Measurements from ENCODE around the gene HSPB7.
"Not testable (repeated sequence)": the region's sequence is repeated elsewhere in the genome, so short reads cannot be mapped to it uniquely, and the experiment has no call there.

The HSPB7 gene

GRCh38 chr1:16005597-16005996 is 12.2 kb downstream of the HSPB7 start:
- DNase-seq, result no peak

DNA sequence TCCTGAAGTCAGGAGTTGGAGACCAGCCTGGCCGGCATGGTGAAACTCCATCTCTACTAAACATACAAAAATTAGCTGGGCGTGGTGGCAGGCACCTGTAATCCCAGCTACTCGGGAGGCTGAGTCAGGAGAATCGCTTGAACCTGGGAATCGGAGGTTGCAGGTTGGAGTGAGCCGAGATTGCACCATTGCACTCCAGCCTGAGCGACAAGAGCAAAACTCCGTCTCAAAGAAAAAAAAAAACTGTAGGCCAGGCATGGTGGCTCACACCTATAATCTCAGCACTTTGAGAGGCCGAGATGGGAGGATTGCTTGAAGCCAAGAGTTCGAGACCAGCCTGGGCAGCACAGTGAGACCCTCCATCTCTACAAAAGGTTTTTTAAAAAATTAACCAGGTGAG is 16.6 kb downstream of the HSPB7 start:
- DNase-seq, result not testable (repeated sequence)

DNA sequence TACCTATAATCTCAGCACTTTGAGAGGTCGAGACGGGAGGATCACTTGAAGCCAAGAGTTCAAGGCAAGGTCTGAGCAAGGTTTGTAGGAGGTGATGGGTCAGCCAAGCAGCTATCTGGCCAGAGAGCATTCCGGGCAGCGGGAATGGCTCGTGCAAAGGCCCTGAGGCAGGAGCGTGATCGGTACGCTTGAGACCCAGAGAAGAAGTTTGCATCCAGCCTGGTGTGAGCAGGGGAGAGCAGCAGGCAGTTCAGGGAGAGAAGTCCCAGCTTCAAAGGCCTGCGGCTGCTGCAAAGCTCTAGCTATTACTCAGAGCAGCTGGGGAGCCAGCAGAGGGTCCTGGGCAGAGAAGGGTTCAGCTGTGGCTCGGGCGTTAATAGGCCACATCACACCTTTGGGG is 18.9 kb downstream of the HSPB7 start:
- no peak for DNase-seq

- no peak for DNase-seq
Observed at GRCh38 chr1:15997637-15998280, 20.1 kb downstream of the HSPB7 start.

- DNase-seq, result no peak
Observed at GRCh38 chr1:15997076-15997585, 20.7 kb downstream of the HSPB7 start.

GRCh38 chr1:15994590-15995351 is 23.1 kb downstream of the HSPB7 start:
- peak; percentile 56 for DNase-seq

DNA sequence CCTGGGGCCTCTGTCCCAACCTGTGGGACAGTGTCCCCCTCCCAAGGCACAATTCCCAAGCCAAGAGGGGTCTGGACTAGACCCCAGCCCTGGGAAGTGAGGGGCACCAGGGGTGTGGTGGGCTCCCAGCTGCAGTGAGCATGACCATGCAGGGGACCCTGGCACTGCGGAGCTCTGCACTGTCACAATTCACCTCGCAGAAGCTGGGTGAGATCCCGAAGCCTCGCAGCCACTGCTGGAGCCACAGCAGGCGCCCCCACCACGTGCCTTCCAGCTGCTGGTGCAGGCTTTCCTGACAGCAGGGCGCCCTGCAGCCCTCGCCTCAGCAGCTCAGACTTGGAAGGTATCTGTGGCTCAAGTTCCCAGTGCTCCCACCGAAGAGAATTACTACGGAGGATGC is 23.8 kb downstream of the HSPB7 start:
- no peak for DNase-seq

GRCh38 chr1:15993666-15994065 is 24.2 kb downstream of the HSPB7 start:
- no peak for DNase-seq

DNA sequence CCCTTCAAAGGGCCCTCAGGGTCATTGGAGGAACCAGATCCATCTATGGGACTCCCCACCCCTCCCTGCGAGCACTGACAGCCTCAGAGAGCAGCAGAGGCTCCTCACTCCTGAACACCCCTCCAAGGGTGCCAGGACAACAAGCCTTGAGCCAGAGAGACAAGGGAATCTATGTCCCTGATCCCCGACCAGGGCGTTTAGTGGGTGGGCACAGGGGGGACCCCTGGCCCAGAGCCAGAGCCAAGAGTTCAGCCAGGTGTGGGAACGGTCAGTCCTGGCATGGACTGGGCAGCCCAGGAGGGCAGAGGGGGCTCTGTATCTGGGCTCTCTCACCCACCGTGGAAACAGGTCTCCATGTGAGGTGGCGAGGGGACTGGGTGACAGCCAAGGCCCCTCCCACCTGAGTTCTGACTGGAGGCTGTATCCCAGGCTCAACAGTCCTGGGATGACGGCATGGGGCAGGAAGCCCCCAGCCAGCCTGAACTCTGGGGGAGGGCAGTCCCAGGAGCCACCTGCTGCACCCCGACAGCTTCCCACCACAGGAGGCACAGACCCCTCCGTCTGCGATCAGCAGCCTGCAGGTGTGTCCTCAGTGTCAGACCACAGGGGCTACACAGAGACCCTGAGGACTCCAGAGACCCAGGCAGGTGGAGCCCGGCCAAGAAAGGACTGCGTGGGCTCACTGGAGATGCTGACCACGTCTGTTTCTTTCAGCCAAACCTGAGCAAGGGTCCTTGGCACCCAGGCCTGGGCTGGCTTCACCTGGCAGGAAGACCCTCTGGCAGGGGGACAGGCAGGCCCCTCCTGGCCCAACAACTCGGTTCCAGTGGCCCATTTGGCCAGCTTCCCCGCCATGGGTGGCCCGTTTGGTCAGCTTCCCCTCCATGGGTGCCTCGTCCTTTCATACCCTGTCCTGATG is 25.0 kb downstream of the HSPB7 start:
- DNase-seq, result no peak

DNA sequence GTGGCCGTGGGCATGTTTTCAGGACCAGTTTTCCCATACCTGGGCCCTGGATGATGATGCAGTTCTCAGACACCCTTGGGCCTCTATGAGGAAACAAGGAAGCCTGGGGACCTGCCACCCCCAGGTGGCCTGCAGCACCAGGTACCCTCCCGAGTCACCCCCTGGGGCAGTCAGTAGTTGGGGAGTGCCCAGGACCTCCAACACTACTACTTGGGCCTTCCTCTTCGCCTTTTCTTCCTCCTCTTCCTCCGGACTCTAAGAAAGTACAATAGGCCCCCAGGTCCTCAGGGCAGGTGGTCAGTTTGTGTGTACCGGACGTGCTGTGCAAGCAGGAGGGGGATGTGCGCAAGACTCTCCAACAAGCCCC is 25.7 kb downstream of the HSPB7 start:
- DNase-seq, result no peak

DNA sequence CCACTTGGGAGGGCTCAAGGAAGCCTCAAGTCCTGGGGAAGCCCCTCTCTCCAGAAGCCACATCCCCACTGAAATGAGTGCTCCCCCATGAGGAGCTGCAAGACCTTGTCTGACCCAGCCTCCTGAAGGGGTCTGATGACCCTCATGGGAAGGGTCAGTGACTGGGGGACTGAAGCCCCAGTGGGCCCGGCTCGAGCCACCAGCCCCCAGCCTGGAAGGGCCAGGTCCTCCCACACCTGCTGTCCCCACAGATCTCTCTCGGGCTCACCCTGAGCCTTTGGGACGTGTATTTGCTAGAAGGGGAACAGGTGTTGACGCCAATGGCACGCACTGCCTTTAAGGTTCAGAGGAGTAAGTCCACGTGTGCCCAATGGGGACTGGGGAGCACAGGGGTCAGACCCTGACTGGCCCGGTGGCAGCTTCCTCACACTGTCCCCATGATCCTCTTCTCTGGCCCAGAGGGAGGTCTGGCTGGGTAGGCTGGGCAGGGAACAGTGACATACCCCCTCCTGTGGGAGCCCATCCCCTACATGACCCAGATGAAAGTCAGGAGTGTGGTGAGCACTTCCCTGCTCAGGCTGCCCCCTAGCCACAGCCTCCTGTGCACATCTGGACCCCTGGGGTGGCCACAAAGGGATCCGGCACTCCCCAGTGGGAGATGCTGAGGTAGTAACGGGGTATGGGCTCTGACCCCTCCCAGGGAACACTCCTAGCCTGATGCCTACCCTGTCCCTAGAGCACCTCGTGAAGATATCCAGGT is 26.2 kb downstream of the HSPB7 start:
- DNase-seq, result no peak

DNA sequence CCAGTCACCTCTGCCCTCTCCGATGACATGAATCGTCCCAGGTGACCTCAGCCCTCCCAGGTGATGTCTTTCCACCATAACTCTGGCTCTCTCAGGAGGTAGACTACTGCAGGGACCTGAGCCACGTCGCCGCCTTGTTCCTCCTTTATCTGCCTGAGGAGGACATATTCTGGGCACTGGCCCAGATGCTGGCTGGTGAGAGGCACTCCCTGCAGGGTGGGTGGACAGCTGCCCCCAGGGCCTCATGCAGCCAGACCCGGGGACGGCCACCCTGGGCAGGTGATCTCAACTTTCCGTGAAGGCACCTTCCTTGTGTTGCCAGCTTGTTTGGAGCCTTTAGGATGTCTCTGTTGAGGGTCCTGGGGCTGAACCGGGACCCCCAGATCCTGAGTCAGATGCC is 28.1 kb downstream of the HSPB7 start:
- no peak for DNase-seq

- no peak for DNase-seq
Observed at GRCh38 chr1:15988856-15989736, 28.7 kb downstream of the HSPB7 start.

- no peak for DNase-seq
Observed at GRCh38 chr1:15985611-15986297, 32.1 kb downstream of the HSPB7 start.

- DNase-seq, result no peak
Observed at GRCh38 chr1:15983275-15983674, 34.6 kb downstream of the HSPB7 start.

- DNase-seq, result no peak
Observed at GRCh38 chr1:15981679-15982078, 36.2 kb downstream of the HSPB7 start.

GRCh38 chr1:15977947-15978346 is 39.9 kb downstream of the HSPB7 start:
- not testable (repeated sequence) for DNase-seq

GRCh38 chr1:15975805-15976680 is 41.8 kb downstream of the HSPB7 start, which contains the start of gene ZBTB17:
TSS of gene ZBTB17 (minus strand) at chr1:15976101. CDS start at chr1:15948495, 27,606 bp downstream.
- DNase-seq, result peak; percentile 95

GRCh38 chr1:15975358-15975804 is 42.5 kb downstream of the HSPB7 start:
- DNase-seq, result peak; percentile 74

GRCh38 chr1:15974855-15975254 is 43.0 kb downstream of the HSPB7 start:
- no peak for DNase-seq
